Measurements from ENCODE around the gene ITPR2.

GRCh38 chr12:26711072-26711471 is 121.9 kb downstream of the ITPR2 start:
- TF ChIP-seq FOXM1 (IDR thresholded peaks at IDR 0.05; ENCODE audit: borderline replicate concordance) (no peak), L3MBTL2 (conservative IDR thresholded peaks at IDR 0.05) (no peak), PKNOX1 (IDR thresholded peaks at IDR 0.05) (no peak)
